H9 (cell line): ENCODE data around the gene TBC1D30. TPM values are rescaled to one million over a fixed set of nuclear protein-coding genes. Genes with fewer than 3 reads are reported as not detected.

Experiments used
- DNase-seq: peaks from one replicate; pipeline ENCODE4 v3.0.0-alpha.2; 2017
- H2AFZ ChIP-seq: one replicate; pipeline ENCODE4 v1.6.1; 2013; ENCODE audit warnings: mild to moderate bottlenecking, low read length, control low read depth, moderate library complexity
- H2AK5ac ChIP-seq: 2 replicates; pipeline ENCODE4 v1.6.1; 2013; ENCODE audit warnings: low read length, control low read depth, mixed read lengths; ENCODE audit not compliant: insufficient read length
- H2BK120ac ChIP-seq: one replicate; pipeline ENCODE4 v1.6.1; 2013; ENCODE audit warnings: low read depth, mild to moderate bottlenecking, low read length, control low read depth, inconsistent platforms; ENCODE audit not compliant: poor library complexity, severe bottlenecking
- H2BK12ac ChIP-seq: 2 replicates; pipeline ENCODE4 v1.6.1; 2013; ENCODE audit warnings: low read length, control low read depth, mixed read lengths, low read depth; ENCODE audit not compliant: insufficient read length
- H2BK15ac ChIP-seq: 2 replicates; pipeline ENCODE4 v1.6.1; 2013; ENCODE audit warnings: low read depth, low read length, control low read depth
- H2BK20ac ChIP-seq: one replicate; pipeline ENCODE4 v1.6.1; 2013; ENCODE audit warnings: low read depth, mild to moderate bottlenecking, low read length, control low read depth, inconsistent platforms; ENCODE audit not compliant: poor library complexity, severe bottlenecking
- H2BK5ac ChIP-seq: 2 replicates; pipeline ENCODE4 v1.6.1; 2013; ENCODE audit warnings: low read length, control low read depth, mixed read lengths; ENCODE audit not compliant: insufficient read length
- H3K14ac ChIP-seq: 2 replicates; pipeline ENCODE4 v1.6.1; 2013; ENCODE audit warnings: low read length, control low read depth; ENCODE audit not compliant: insufficient read depth
- H3K18ac ChIP-seq: 2 replicates; pipeline ENCODE4 v1.6.1; 2013; ENCODE audit warnings: low read depth, mild to moderate bottlenecking, mixed read lengths, low read length, control low read depth; ENCODE audit not compliant: insufficient read length
- H3K23ac ChIP-seq: 2 replicates; pipeline ENCODE4 v1.6.1; 2013; ENCODE audit warnings: low read length, control low read depth, mixed read lengths, low read depth; ENCODE audit not compliant: insufficient read length
- H3K23me2 ChIP-seq: 2 replicates; pipeline ENCODE4 v1.6.1; 2013; ENCODE audit warnings: low read depth, mild to moderate bottlenecking, mixed read lengths, low read length, control low read depth; ENCODE audit not compliant: insufficient read length, poor library complexity, severe bottlenecking
- H3K27ac ChIP-seq: 2 replicates; pipeline ENCODE4 v1.5.1; 2013; ENCODE audit warnings: low read length, control low read depth, mixed read lengths, low read depth; ENCODE audit not compliant: insufficient read length
- H3K27me3 ChIP-seq: 2 replicates; pipeline ENCODE4 v1.6.1; 2013; ENCODE audit warnings: low read length, control low read depth, inconsistent platforms; ENCODE audit not compliant: insufficient read depth
- H3K4ac ChIP-seq: 2 replicates; pipeline ENCODE4 v1.6.1; 2013; ENCODE audit warnings: low read depth, mild to moderate bottlenecking, control low read depth, inconsistent platforms, low read length, moderate library complexity
- H3K4me1 ChIP-seq: 2 replicates; pipeline ENCODE4 v1.6.1; 2013; ENCODE audit warnings: low read length, control low read depth, inconsistent platforms; ENCODE audit not compliant: insufficient read depth
- H3K4me2 ChIP-seq: 2 replicates; pipeline ENCODE4 v1.6.1; 2013; ENCODE audit warnings: low read length, control low read depth, mixed read lengths; ENCODE audit not compliant: insufficient read length, insufficient read depth
- H3K56ac ChIP-seq: 2 replicates; pipeline ENCODE4 v1.6.1; 2013; ENCODE audit warnings: low read depth, mild to moderate bottlenecking, mixed read lengths, low read length, control low read depth; ENCODE audit not compliant: insufficient read length
- H3K79me1 ChIP-seq: 2 replicates; pipeline ENCODE4 v1.6.1; 2013; ENCODE audit warnings: low read depth, mild to moderate bottlenecking, moderate library complexity, low read length, control low read depth, inconsistent platforms; ENCODE audit not compliant: insufficient read depth, poor library complexity, severe bottlenecking
- H3K79me2 ChIP-seq: 2 replicates; pipeline ENCODE4 v1.6.1; 2013; ENCODE audit warnings: low read length, control low read depth, inconsistent platforms; ENCODE audit not compliant: insufficient read depth
- H3K9ac ChIP-seq: 2 replicates; pipeline ENCODE4 v1.6.1; 2013; ENCODE audit warnings: low read length, control low read depth, mixed read lengths; ENCODE audit not compliant: insufficient read length; ENCODE audit errors: extremely low read depth
- H3K9me3 ChIP-seq: one replicate; pipeline ENCODE4 v1.6.1; 2013; ENCODE audit warnings: low read depth, low read length, inconsistent platforms; ENCODE audit not compliant: control insufficient read depth
- H3T11ph ChIP-seq: one replicate; pipeline ENCODE4 v1.6.1; 2013; ENCODE audit warnings: mild to moderate bottlenecking, low read length, control low read depth, inconsistent platforms
- H4K20me1 ChIP-seq: one replicate; pipeline ENCODE4 v1.6.1; 2013; ENCODE audit not compliant: control insufficient read depth, insufficient read length, insufficient read depth
- H4K5ac ChIP-seq: 2 replicates; pipeline ENCODE4 v1.6.1; 2013; ENCODE audit warnings: low read depth, mild to moderate bottlenecking, mixed read lengths, low read length, control low read depth; ENCODE audit not compliant: insufficient read length
- H4K8ac ChIP-seq: replicated peaks from 2 replicates; pipeline ENCODE4 v1.6.1; 2013; ENCODE audit warnings: low read length, control low read depth, mixed read lengths, low read depth; ENCODE audit not compliant: insufficient read length
- H4K91ac ChIP-seq: 2 replicates; pipeline ENCODE4 v1.6.1; 2013; ENCODE audit warnings: low read depth, mild to moderate bottlenecking, moderate library complexity, mixed read lengths, low read length, control low read depth; ENCODE audit not compliant: insufficient read length
- H3K27ac Mint-ChIP-seq, 3 experiments: 2 replicates in 2 of 3; 3 replicates in 1 of 3; pipeline ENCODE4 v1.8.0; 2020 to 2021; ENCODE audit warnings: mixed read lengths in 3 of 3, mild to moderate bottlenecking in 1 of 3, moderate library complexity in 1 of 3
- H3K27me3 Mint-ChIP-seq: 2 replicates; pipeline ENCODE4 v1.8.0; 2021; ENCODE audit warnings: low read depth, mild to moderate bottlenecking, moderate library complexity, mixed read lengths
- H3K36me3 Mint-ChIP-seq, 3 experiments: 2 replicates in 2 of 3; 3 replicates in 1 of 3; pipeline ENCODE4 v1.8.0; 2020 to 2021; ENCODE audit warnings: low read depth in 3 of 3, mixed read lengths in 3 of 3; ENCODE audit not compliant: insufficient read depth in 1 of 3
- H3K4me1 Mint-ChIP-seq, 2 experiments: 2 replicates each; pipeline ENCODE4 v1.8.0; 2020; ENCODE audit warnings: mixed read lengths in 2 of 2
- H3K4me3 Mint-ChIP-seq, 2 experiments: 2 replicates in 1 of 2; 3 replicates in 1 of 2; pipeline ENCODE4 v1.8.0; 2020 to 2021; ENCODE audit warnings: mild to moderate bottlenecking in 2 of 2, mixed read lengths in 2 of 2, moderate library complexity in 1 of 2
- H3K9me3 Mint-ChIP-seq, 2 experiments: 2 replicates in 1 of 2; 3 replicates in 1 of 2; pipeline ENCODE4 v1.8.0; 2020; ENCODE audit warnings: mild to moderate bottlenecking in 2 of 2, mixed read lengths in 2 of 2, moderate library complexity in 1 of 2
- CTCF ChIP-seq: fragments of 200-600 bp; sonication (generic); conservative IDR thresholded peaks from 3 replicates; pipeline ENCODE4 v1.8.0; 2021; ENCODE audit warnings: antibody characterized with exemption, mild to moderate bottlenecking
- WGBS: extraction: QIAGEN DNeasy Blood & Tissue Kit; methylation state at CpG from one replicate; pipeline ENCODE4 v1.1.7; 2013; ENCODE audit warnings: missing lambda C conversion rate, low lambda C conversion rate, mixed read lengths; ENCODE audit not compliant: insufficient read length; ENCODE audit errors: extremely low coverage; 5-methylcytosine and 5-hydroxymethylcytosine counted together
- total RNA-seq: library from RNA; stranded (reverse); gene quantifications from 2 replicates; pipeline ENCODE4 v1.2.1, GENCODE V29; 2021

The TBC1D30 gene
- total RNA-seq, 1 experiment from 2014 or later = 1.6 TPM

- no peaks in the 10 kb centered on the region for H3K79me2 ChIP-seq
- no peak overlapping the region for H3K23ac ChIP-seq
- H3K4me1 ChIP-seq = no peaks in the 10 kb centered on the region
- no peak for TF ChIP-seq CTCF
- H3K4me3 Mint-ChIP-seq = no peak overlapping the region
- H2BK5ac ChIP-seq = no peak overlapping the region
- no peak overlapping the region for H2BK120ac ChIP-seq
- H4K8ac ChIP-seq = no peak overlapping the region
- H3K4me1 Mint-ChIP-seq = peaks cover 14 to 17% of the 10 kb centered on the region in 2 experiments
- H3K14ac ChIP-seq = no peak overlapping the region
- H3K9me3 Mint-ChIP-seq = no peaks in the 10 kb centered on the region
- no peak overlapping the region for H3K18ac ChIP-seq
- H3K23me2 ChIP-seq = no peaks in the 10 kb centered on the region
- no peaks in the 10 kb centered on the region for H4K20me1 ChIP-seq
- H3K27ac Mint-ChIP-seq = no peak overlapping the region
- no peaks in the 10 kb centered on the region for H3K79me1 ChIP-seq
- no peak overlapping the region for H3K27ac ChIP-seq
- no peaks in the 10 kb centered on the region for H3K9me3 ChIP-seq
- H3T11ph ChIP-seq = no peak overlapping the region
- no peak overlapping the region for H3K4ac ChIP-seq
- H3K56ac ChIP-seq = no peak overlapping the region
- no peak overlapping the region for H4K5ac ChIP-seq
- H3K27me3 Mint-ChIP-seq = peaks cover 2% of the 10 kb centered on the region; the same call in 1 of the 2 replicates
- H2AFZ ChIP-seq = no peak overlapping the region
- no peak overlapping the region for H2AK5ac ChIP-seq
- no peak overlapping the region for H2BK12ac ChIP-seq
- WGBS = no CpG with 5 or more reads among the region's 2 CpGs
- H3K4me2 ChIP-seq = no peak overlapping the region
- no peak overlapping the region for H2BK20ac ChIP-seq
- no peak overlapping the region for H2BK15ac ChIP-seq
- H3K9ac ChIP-seq = no peak overlapping the region
- no peaks in the 10 kb centered on the region for H3K36me3 Mint-ChIP-seq
- no peaks in the 10 kb centered on the region for H3K27me3 ChIP-seq
- no peak overlapping the region for H4K91ac ChIP-seq
- no peak for DNase-seq
These were observed 93.9 kb downstream of the TBC1D30 start for GRCh38 chr12:64918344-64918743.
